ENCODE data around the gene FAM240B. TPM values are rescaled to one million over a fixed set of nuclear protein-coding genes. Genes with fewer than 3 reads are reported as not detected.

Gene FAM240B
- total and polyA plus RNA-seq, 2 of the 13 experiments (the other 11 are each of a cell fraction or from before 2014, with no cell fraction given): not detected

DNA sequence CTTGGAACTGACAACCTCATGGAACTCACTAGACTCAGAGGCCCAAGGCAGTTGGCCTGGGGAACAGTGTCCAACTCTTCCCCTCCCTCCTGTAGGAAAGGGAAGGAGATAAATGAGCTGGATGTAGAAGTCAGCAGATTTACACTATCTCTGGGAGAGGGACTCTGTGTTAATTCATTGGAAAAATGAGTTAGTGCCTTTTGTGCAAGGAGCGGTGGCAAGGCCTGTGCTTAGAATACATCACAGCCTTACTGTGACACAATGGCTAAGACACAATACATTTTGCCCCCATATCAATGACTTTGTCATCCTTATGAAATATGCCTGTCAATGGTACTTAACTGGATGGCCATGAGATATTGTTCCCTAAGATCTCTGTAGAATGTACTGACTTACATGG lies 28.0 kb upstream of the FAM240B start:
- intact Hi-C loops (cut with micrococcal nuclease; ENCODE audit: unreplicated experiment) (no loop called here), in situ Hi-C loops (cut with HindIII; ENCODE audit: extremely low pct_ligation_motif_present, low pct_unique_long_range_greater_than_20kb) (no loop called here)
- FAIRE-seq (no peak), DNase-seq (ENCODE audit: low spot score) (no peak), ATAC-seq (no peak)
- Histone ChIP-seq H3K36me3 (replicated peaks in 1 of 2; ENCODE audit: control insufficient read depth in 1 of 2, insufficient read depth in 2 of 2, low read length in 2 of 2) (no peaks in the 10 kb centered on the region), H3K4me2 (ENCODE audit: low read depth, low read length) (no peak overlapping the region), H3K27me3 (ENCODE audit: control insufficient read depth in 1 of 2, insufficient read depth in 2 of 2, low read length in 2 of 2) (peaks cover 0 to 16% of the 10 kb centered on the region in 2 experiments; a peak in 1 of 5 replicates), H2AFZ (ENCODE audit: low read length) (no peak overlapping the region), H3K79me2 (ENCODE audit: insufficient read depth, low read length) (no peaks in the 10 kb centered on the region), H3K9me3 (ENCODE audit: low read length) (no peaks in the 10 kb centered on the region), H3K27ac (ENCODE audit: extremely low read length, insufficient read depth, low read length) (no peak overlapping the region), H3K4me3 (replicated peaks in 1 of 3; ENCODE audit: insufficient read depth in 1 of 3, low read depth in 2 of 3, low read length in 3 of 3) (no peak overlapping the region), H3K9ac (ENCODE audit: insufficient read depth, low read depth, low read length) (no peak overlapping the region), H3K4me1 (ENCODE audit: insufficient read depth, low read length) (no peaks in the 10 kb centered on the region), H4K20me1 (ENCODE audit: insufficient read depth, low read length) (no peaks in the 10 kb centered on the region)
- TF ChIP-seq NR1H2 (CRISPR knock-in tag; IDR thresholded peaks at IDR 0.05; ENCODE audit: borderline replicate concordance, low read depth): no peak
- TF ChIP-seq ZNF124 (CRISPR knock-in tag; IDR thresholded peaks at IDR 0.05): no peak
- TF ChIP-seq GFI1 (CRISPR knock-in tag; IDR thresholded peaks at IDR 0.05; ENCODE audit: borderline replicate concordance): no peak
- no peak for TF ChIP-seq EP300 (IDR thresholded peaks at IDR 0.05; ENCODE audit: low read depth in 2 of 2, low read length in 2 of 2)
- no peak for TF ChIP-seq EP300 (CRISPR knock-in tag; IDR thresholded peaks at IDR 0.05; ENCODE audit: borderline replicate concordance)
- TF ChIP-seq GATAD2A (CRISPR knock-in tag; IDR thresholded peaks at IDR 0.05): no peak
- TF ChIP-seq FOSL1 (CRISPR knock-in tag; IDR thresholded peaks at IDR 0.05; ENCODE audit: borderline replicate concordance): no peak
- TF ChIP-seq POLR2AphosphoS2 (IDR thresholded peaks at IDR 0.05; ENCODE audit: low read depth, low read length): no peak
- no peak for TF ChIP-seq ZNF781 (CRISPR knock-in tag; IDR thresholded peaks at IDR 0.05; ENCODE audit: borderline replicate concordance, not compliant biosample characterization)
- no peak for TF ChIP-seq ZNF83 (CRISPR knock-in tag; IDR thresholded peaks at IDR 0.05; ENCODE audit: borderline replicate concordance)
- TF ChIP-seq MYNN (CRISPR knock-in tag; IDR thresholded peaks at IDR 0.05; ENCODE audit: low read depth): no peak
- TF ChIP-seq, protein P1, sequence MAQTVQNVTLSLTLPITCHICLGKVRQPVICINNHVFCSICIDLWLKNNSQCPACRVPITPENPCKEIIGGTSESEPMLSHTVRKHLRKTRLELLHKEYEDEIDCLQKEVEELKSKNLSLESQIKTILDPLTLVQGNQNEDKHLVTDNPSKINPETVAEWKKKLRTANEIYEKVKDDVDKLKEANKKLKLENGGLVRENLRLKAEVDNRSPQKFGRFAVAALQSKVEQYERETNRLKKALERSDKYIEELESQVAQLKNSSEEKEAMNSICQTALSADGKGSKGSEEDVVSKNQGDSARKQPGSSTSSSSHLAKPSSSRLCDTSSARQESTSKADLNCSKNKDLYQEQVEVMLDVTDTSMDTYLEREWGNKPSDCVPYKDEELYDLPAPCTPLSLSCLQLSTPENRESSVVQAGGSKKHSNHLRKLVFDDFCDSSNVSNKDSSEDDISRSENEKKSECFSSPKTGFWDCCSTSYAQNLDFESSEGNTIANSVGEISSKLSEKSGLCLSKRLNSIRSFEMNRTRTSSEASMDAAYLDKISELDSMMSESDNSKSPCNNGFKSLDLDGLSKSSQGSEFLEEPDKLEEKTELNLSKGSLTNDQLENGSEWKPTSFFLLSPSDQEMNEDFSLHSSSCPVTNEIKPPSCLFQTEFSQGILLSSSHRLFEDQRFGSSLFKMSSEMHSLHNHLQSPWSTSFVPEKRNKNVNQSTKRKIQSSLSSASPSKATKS (CRISPR knock-in tag; IDR thresholded peaks at IDR 0.05): no peak
- no TSS peak for BruUV-seq (replicated peaks)
- ChIA-PET CTCF (ENCODE audit: low intra/inter-chr PET ratio, low total read pairs) (no interaction called here), POLR2A (no interaction called here)
- WGBS (ENCODE audit: low lambda C conversion rate): no CpG with 5 or more reads among the region's 1 CpG
